ENCODE data around the gene KNG1.

GRCh38 chr3:186782542-186783057 is 65.4 kb downstream of the KNG1 start:
- TF ChIP-seq BHLHE40 (IDR thresholded peaks at IDR 0.05; ENCODE audit: borderline replicate concordance) = no peak
- TF ChIP-seq SP1 (IDR thresholded peaks at IDR 0.05) = no peak
- TF ChIP-seq FOXA1 (IDR thresholded peaks at IDR 0.05) = no peak
- no peak for TF ChIP-seq ELF4 (IDR thresholded peaks at IDR 0.05)
- TF ChIP-seq ARNT (IDR thresholded peaks at IDR 0.05) = no peak
- no peak for TF ChIP-seq CTBP1 (IDR thresholded peaks at IDR 0.05; ENCODE audit: borderline replicate concordance)
- TF ChIP-seq FOXM1 (IDR thresholded peaks at IDR 0.05; ENCODE audit: borderline replicate concordance) = no peak
- no peak for TF ChIP-seq SUZ12 (IDR thresholded peaks at IDR 0.05)
- TF ChIP-seq LEF1 (IDR thresholded peaks at IDR 0.05; ENCODE audit: borderline replicate concordance) = no peak
- no peak for TF ChIP-seq HDGF (IDR thresholded peaks at IDR 0.05; ENCODE audit: borderline replicate concordance)
- no peak for TF ChIP-seq NFRKB (IDR thresholded peaks at IDR 0.05)
- no peak for TF ChIP-seq L3MBTL2 (conservative IDR thresholded peaks at IDR 0.05)
- TF ChIP-seq FOXK2 (IDR thresholded peaks at IDR 0.05) = no peak
- no peak for TF ChIP-seq TARDBP (IDR thresholded peaks at IDR 0.05)
